Nephron progenitor cell (in vitro differentiated cells): ENCODE data around the gene ARID5B.

Source experiments
- DNase-seq: peaks from one replicate; pipeline ENCODE4 v3.0.0; 2021
- H3K27ac Mint-ChIP-seq: 2 replicates; pipeline ENCODE4 v1.8.0; 2021; ENCODE audit warnings: mild to moderate bottlenecking, moderate library complexity, mixed read lengths
- H3K27me3 Mint-ChIP-seq: 2 replicates; pipeline ENCODE4 v1.8.0; 2021; ENCODE audit warnings: mild to moderate bottlenecking, low read depth, mixed read lengths; ENCODE audit not compliant: poor library complexity
- H3K36me3 Mint-ChIP-seq: 2 replicates; pipeline ENCODE4 v1.8.0; 2021; ENCODE audit warnings: low read depth, mixed read lengths
- H3K4me1 Mint-ChIP-seq: 2 replicates; pipeline ENCODE4 v1.8.0; 2021; ENCODE audit warnings: mixed read lengths
- H3K4me3 Mint-ChIP-seq: 2 replicates; pipeline ENCODE4 v1.8.0; 2021; ENCODE audit warnings: mild to moderate bottlenecking, moderate library complexity, mixed read lengths
- H3K9me3 Mint-ChIP-seq: 2 replicates; pipeline ENCODE4 v1.8.0; 2021; ENCODE audit warnings: mild to moderate bottlenecking, moderate library complexity, mixed read lengths
- TF ChIP-seq, protein P1 (sequence below): fragments of 200-600 bp; sonication (generic); IDR thresholded peaks from 2 replicates; pipeline ENCODE4 v1.5.0; 2021; ENCODE audit warnings: antibody characterized with exemption

Gene ARID5B

DNA sequence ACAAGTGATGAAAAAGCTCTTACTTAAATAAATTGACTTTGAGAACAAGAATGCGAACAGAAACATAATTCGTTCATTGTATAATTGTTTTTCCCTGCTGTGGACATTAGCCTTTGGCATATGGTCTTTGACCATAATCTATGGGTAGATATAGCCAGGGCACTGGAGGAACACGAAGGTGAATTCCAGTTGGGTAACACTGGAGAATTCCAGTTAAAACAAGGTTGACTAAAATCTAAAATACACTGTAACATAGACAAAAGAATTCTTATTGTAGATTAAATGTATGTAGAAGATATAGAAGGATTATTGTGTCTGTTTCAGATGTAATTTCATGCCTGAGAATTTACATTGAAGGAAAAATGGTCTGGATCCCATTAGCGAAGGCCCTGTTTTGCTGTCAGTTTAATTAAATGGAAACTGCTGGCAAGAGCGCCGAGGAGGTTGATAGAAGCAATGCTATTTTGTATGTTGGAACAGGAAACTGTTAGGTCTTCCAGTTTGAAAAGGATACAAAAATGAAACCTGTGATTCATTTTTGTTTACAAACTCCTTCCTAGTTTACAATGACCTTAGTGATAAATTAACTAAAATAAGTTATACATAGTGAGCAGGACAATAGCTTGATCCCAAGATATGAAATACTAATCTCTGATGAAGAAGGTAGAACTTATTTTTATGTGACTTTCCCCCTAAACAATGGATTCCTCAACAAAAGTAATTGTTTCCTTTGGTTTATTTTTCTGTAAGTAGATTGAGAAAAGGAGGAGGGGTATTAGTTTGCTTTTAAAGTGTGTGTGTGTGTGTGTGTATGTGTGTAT, 68.9 kb downstream of the ARID5B start:
- no peaks in the 10 kb centered on the region for H3K27me3 Mint-ChIP-seq
- no peak overlapping the region for H3K4me3 Mint-ChIP-seq
- no peaks in the 10 kb centered on the region for H3K9me3 Mint-ChIP-seq
- TF ChIP-seq, protein P1, sequence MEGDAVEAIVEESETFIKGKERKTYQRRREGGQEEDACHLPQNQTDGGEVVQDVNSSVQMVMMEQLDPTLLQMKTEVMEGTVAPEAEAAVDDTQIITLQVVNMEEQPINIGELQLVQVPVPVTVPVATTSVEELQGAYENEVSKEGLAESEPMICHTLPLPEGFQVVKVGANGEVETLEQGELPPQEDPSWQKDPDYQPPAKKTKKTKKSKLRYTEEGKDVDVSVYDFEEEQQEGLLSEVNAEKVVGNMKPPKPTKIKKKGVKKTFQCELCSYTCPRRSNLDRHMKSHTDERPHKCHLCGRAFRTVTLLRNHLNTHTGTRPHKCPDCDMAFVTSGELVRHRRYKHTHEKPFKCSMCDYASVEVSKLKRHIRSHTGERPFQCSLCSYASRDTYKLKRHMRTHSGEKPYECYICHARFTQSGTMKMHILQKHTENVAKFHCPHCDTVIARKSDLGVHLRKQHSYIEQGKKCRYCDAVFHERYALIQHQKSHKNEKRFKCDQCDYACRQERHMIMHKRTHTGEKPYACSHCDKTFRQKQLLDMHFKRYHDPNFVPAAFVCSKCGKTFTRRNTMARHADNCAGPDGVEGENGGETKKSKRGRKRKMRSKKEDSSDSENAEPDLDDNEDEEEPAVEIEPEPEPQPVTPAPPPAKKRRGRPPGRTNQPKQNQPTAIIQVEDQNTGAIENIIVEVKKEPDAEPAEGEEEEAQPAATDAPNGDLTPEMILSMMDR = no peak
- peaks cover 11% of the 10 kb centered on the region for H3K36me3 Mint-ChIP-seq
- DNase-seq = no peak
- peak overlapping the region; percentile 17 for H3K27ac Mint-ChIP-seq
- H3K4me1 Mint-ChIP-seq = no peaks in the 10 kb centered on the region

DNA sequence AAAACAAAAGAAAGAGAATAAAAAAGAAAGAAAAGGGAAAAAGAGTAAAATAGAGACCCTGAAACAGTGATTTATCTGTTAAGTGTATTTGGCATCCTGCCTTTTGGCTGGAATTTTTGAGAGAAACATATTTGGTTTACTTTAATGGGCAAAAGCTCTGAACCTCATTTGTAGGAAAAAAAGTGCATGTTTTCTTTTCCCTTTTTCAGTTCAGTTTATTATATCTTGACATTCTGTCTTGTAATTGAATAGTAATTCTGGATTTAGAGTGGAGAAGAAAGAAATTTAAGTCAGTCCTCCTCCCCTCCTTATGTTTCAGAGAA, 69.5 kb downstream of the ARID5B start:
- Mint-ChIP-seq H3K9me3 (no peaks in the 10 kb centered on the region), H3K36me3 (peaks cover 11% of the 10 kb centered on the region), H3K27me3 (no peaks in the 10 kb centered on the region), H3K4me1 (no peaks in the 10 kb centered on the region), H3K27ac (peak overlapping the region; percentile 17), H3K4me3 (no peak overlapping the region)
- TF ChIP-seq, protein P1 = no peak
- DNase-seq = no peak

DNA sequence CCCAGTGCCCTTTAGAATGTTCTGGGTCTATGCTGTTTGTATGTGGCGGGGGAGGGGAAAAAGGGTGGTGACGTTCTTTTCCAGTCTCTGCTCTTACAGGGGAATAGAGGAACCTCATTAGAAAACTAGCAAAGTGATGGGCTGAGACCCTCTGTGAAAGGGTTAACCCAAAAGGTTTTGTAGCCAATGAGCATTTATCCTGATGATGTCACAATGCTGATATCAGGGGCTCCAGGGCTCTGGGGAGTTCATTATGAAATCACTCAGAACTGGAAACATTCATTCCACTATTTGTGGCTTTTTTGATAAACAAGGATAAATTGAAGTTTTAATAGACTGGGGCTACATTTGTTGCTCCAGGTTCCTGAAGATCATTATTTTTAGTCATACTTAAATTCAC, 71.7 kb downstream of the ARID5B start:
- H3K4me3 Mint-ChIP-seq = no peak overlapping the region
- H3K4me1 Mint-ChIP-seq = no peaks in the 10 kb centered on the region
- no peak overlapping the region for H3K27ac Mint-ChIP-seq

DNA sequence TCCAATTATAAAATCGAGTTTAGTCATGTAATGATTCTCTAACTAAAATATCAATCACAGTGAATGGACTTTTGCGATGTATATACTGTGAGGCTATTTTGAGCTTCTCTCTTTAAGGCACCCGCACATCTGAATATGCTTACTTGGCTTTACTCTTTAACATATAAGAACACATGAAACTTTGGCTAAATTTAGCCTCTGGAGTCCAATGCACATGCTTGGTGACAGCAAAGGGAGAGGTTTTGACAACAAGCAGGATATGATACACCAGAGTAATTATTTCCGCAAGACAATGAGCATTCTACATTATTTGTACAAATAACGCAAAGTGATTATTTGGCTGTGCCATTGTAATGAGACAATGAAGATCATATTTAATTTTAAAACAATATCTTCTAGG, 72.4 kb downstream of the ARID5B start:
- no peaks in the 10 kb centered on the region for H3K27me3 Mint-ChIP-seq
- no peaks in the 10 kb centered on the region for H3K4me1 Mint-ChIP-seq
- H3K4me3 Mint-ChIP-seq = no peak overlapping the region
- DNase-seq = no peak
- H3K27ac Mint-ChIP-seq = no peak overlapping the region
- H3K36me3 Mint-ChIP-seq = peaks cover 13% of the 10 kb centered on the region
- TF ChIP-seq, protein P1 = no peak
- peaks cover 21% of the 10 kb centered on the region for H3K9me3 Mint-ChIP-seq

More for the DNA sequence above, 71.7 kb downstream of the ARID5B start:
- Mint-ChIP-seq H3K9me3 (peaks cover 15% of the 10 kb centered on the region), H3K36me3 (peaks cover 11% of the 10 kb centered on the region), H3K27me3 (no peaks in the 10 kb centered on the region)
- no peak for DNase-seq
- TF ChIP-seq, protein P1 = no peak

DNA sequence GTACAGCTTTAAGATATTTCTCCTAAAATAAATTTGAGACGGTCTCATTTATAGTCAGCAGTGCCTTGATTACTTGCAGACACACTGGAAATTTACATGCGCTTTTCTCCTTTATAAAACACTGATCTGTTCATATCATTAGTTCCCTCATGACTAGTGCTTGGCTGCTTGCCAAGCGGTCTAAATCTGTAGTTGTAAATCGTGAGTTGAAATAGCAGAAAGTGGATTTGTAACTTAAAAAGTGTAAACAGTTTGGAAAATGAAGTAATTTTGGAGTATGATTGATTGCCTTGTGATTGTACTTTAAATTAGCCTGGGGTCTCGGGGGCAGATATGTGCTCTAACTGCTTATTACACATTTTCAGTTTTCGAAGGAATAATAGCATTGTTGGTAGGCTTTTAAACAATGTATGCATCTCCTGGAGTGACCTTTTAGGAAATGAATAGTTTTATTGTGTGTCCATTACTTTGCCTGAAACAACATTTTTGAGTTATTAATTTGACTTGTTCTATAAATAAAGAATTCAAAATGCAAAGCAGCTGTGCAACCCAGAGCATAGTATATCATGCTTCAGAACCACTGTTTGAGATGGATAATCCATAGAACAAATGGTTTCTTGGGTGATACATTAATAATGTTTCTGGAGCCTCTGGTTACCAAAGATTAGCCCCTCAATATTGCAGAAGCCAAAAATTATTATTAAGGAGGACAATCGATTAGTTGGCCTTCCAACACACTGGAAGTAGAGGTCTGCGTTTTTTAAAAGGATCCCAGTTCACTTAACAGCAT, 73.3 kb downstream of the ARID5B start:
- Mint-ChIP-seq H3K9me3 (peaks cover 21% of the 10 kb centered on the region), H3K27me3 (no peaks in the 10 kb centered on the region), H3K36me3 (peaks cover 18% of the 10 kb centered on the region), H3K4me3 (no peak overlapping the region), H3K27ac (peak overlapping the region; percentile 86), H3K4me1 (no peaks in the 10 kb centered on the region)
- DNase-seq = no peak
- TF ChIP-seq, protein P1 = no peak
